HEK293 (cell line): ENCODE measurements around the gene ZNF428.
A peak's percentile ranks its signal among the peaks of the same experiment; 100 is the strongest.

Source experiments
- CTCF ChIA-PET: fragments of 350-600 bp; formaldehyde crosslinking; extraction: SDS; loops from one replicate; lab custom pipeline; 2021; ENCODE audit warnings: antibody characterized with exemption; lab: Yijun Ruan, JAX
- POLR2A ChIA-PET: fragments of 300-600 bp; formaldehyde crosslinking; extraction: SDS; loops from one replicate; lab custom pipeline; 2020; ENCODE audit warnings: antibody characterized with exemption, inconsistent platforms; lab: Yijun Ruan, JAX
- H3K27ac ChIP-seq: fragments of 200-500 bp; sonication (Bioruptor generic); 2 replicates; pipeline ENCODE4 v1.5.1; 2014; ENCODE audit warnings: low read depth, low read length, control low read depth, inconsistent platforms; ENCODE audit errors: extremely low read depth
- H3K36me3 ChIP-seq, 2 experiments: fragments of 200-500 bp in 1 of 2; sonication (Bioruptor generic) in 1 of 2; 1 replicate in 1 of 2; 2 replicates in 1 of 2; pipeline ENCODE4 v1.5.1; 2014 to 2017; ENCODE audit warnings: inconsistent platforms in 2 of 2, low read length in 2 of 2; ENCODE audit not compliant: control insufficient read depth in 2 of 2, insufficient read depth in 1 of 2
- H3K4me1 ChIP-seq: fragments of 200-500 bp; sonication (Bioruptor generic); 2 replicates; pipeline ENCODE4 v1.5.1; 2014; ENCODE audit warnings: mild to moderate bottlenecking, low read length, inconsistent platforms; ENCODE audit not compliant: control insufficient read depth, insufficient read depth
- H3K4me3 ChIP-seq: 2 replicates; pipeline ENCODE4 v1.5.1; 2011; ENCODE audit warnings: low read depth, mild to moderate bottlenecking, control low read depth, low read length, moderate library complexity
- H3K9me3 ChIP-seq: fragments of 200-500 bp; sonication (Bioruptor generic); 2 replicates; pipeline ENCODE4 v1.5.1; 2014; ENCODE audit warnings: low read depth, low read length, inconsistent platforms; ENCODE audit not compliant: control insufficient read depth, insufficient read depth
- GLIS2 ChIP-seq: fragments of 450-650 bp; formaldehyde crosslinking; IDR thresholded peaks from 2 replicates; pipeline ENCODE4 v1.5.1; 2016; ENCODE audit warnings: missing biosample characterization, missing genetic modification characterization
- MYNN ChIP-seq: fragments of 450-650 bp; formaldehyde crosslinking; IDR thresholded peaks from 2 replicates; pipeline ENCODE4 v1.5.1; 2016; ENCODE audit warnings: missing biosample characterization, missing genetic modification characterization, borderline replicate concordance
- MZF1 ChIP-seq: fragments of 450-650 bp; formaldehyde crosslinking; IDR thresholded peaks from 2 replicates; pipeline ENCODE4 v1.5.1; 2017; ENCODE audit warnings: missing biosample characterization, missing genetic modification characterization, borderline replicate concordance
- SP7 ChIP-seq: fragments of 450-650 bp; formaldehyde crosslinking; IDR thresholded peaks from 2 replicates; pipeline ENCODE4 v1.5.1; 2016; ENCODE audit warnings: missing biosample characterization, missing genetic modification characterization
- YY1 ChIP-seq: fragments of 450-650 bp; formaldehyde crosslinking; IDR thresholded peaks from 2 replicates; pipeline ENCODE4 v1.5.1; 2018; ENCODE audit warnings: missing biosample characterization, missing genetic modification characterization
- ZBTB17 ChIP-seq: fragments of 450-650 bp; formaldehyde crosslinking; IDR thresholded peaks from 2 replicates; pipeline ENCODE4 v1.5.1; 2016; ENCODE audit warnings: missing biosample characterization, missing genetic modification characterization
- ZBTB44 ChIP-seq: fragments of 450-650 bp; IDR thresholded peaks from 2 replicates; pipeline ENCODE4 v1.5.1; 2018; ENCODE audit warnings: missing biosample characterization, mild to moderate bottlenecking, missing genetic modification characterization
- ZFP41 ChIP-seq: fragments of 450-650 bp; formaldehyde crosslinking; IDR thresholded peaks from 2 replicates; pipeline ENCODE4 v1.5.1; 2016; ENCODE audit warnings: missing biosample characterization, missing genetic modification characterization, borderline replicate concordance
- ZFP69B ChIP-seq: fragments of 450-650 bp; formaldehyde crosslinking; IDR thresholded peaks from 2 replicates; pipeline ENCODE4 v1.5.1; 2016; ENCODE audit warnings: missing biosample characterization, missing genetic modification characterization
- ZIC2 ChIP-seq: fragments of 450-650 bp; formaldehyde crosslinking; IDR thresholded peaks from 2 replicates; pipeline ENCODE4 v1.5.1; 2016; ENCODE audit warnings: missing biosample characterization, missing genetic modification characterization
- ZNF10 ChIP-seq: fragments of 450-650 bp; formaldehyde crosslinking; IDR thresholded peaks from 2 replicates; pipeline ENCODE4 v1.5.1; 2017; ENCODE audit warnings: missing biosample characterization, missing genetic modification characterization
- ZNF114 ChIP-seq: fragments of 450-650 bp; formaldehyde crosslinking; IDR thresholded peaks from 2 replicates; pipeline ENCODE4 v1.5.0; 2017; ENCODE audit warnings: missing biosample characterization, missing genetic modification characterization
- ZNF155 ChIP-seq: fragments of 450-650 bp; formaldehyde crosslinking; IDR thresholded peaks from 2 replicates; pipeline ENCODE4 v1.5.1; 2016; ENCODE audit warnings: missing biosample characterization, missing genetic modification characterization
- ZNF26 ChIP-seq: fragments of 450-650 bp; formaldehyde crosslinking; IDR thresholded peaks from 2 replicates; pipeline ENCODE4 v1.5.1; 2016; ENCODE audit warnings: missing biosample characterization, missing genetic modification characterization
- ZNF311 ChIP-seq: fragments of 450-650 bp; formaldehyde crosslinking; IDR thresholded peaks from 2 replicates; pipeline ENCODE4 v1.5.1; 2017; ENCODE audit warnings: missing biosample characterization, missing genetic modification characterization, borderline replicate concordance
- ZNF362 ChIP-seq: fragments of 450-650 bp; formaldehyde crosslinking; IDR thresholded peaks from 2 replicates; pipeline ENCODE4 v1.5.1; 2016; ENCODE audit warnings: missing biosample characterization, missing genetic modification characterization
- ZNF560 ChIP-seq: fragments of 450-650 bp; formaldehyde crosslinking; IDR thresholded peaks from 2 replicates; pipeline ENCODE4 v1.5.1; 2017; ENCODE audit warnings: missing biosample characterization, missing genetic modification characterization, borderline replicate concordance
- ZNF600 ChIP-seq: fragments of 450-650 bp; formaldehyde crosslinking; IDR thresholded peaks from 2 replicates; pipeline ENCODE4 v1.5.1; 2016; ENCODE audit warnings: missing biosample characterization, missing genetic modification characterization
- ZNF621 ChIP-seq: fragments of 450-650 bp; formaldehyde crosslinking; IDR thresholded peaks from 2 replicates; pipeline ENCODE4 v1.5.1; 2017; ENCODE audit warnings: missing biosample characterization, missing genetic modification characterization
- ZNF645 ChIP-seq: fragments of 450-650 bp; formaldehyde crosslinking; IDR thresholded peaks from 2 replicates; pipeline ENCODE4; 2016; ENCODE audit warnings: missing biosample characterization, missing genetic modification characterization
- ZNF776 ChIP-seq: fragments of 450-650 bp; formaldehyde crosslinking; IDR thresholded peaks from 2 replicates; pipeline ENCODE4 v1.5.0; 2017; ENCODE audit warnings: missing biosample characterization, missing genetic modification characterization, borderline replicate concordance
- ZSCAN23 ChIP-seq: fragments of 450-650 bp; formaldehyde crosslinking; IDR thresholded peaks from 2 replicates; pipeline ENCODE4 v1.5.1; 2016; ENCODE audit warnings: missing biosample characterization, missing genetic modification characterization
- TF ChIP-seq, protein P1 (sequence below): fragments of 450-650 bp; formaldehyde crosslinking; IDR thresholded peaks from 2 replicates; pipeline ENCODE4 v1.5.1; 2017; ENCODE audit warnings: missing biosample characterization, missing genetic modification characterization
- TF ChIP-seq, protein P2 (sequence below): IDR thresholded peaks from 2 replicates; pipeline ENCODE4 v1.6.1; 2011; ENCODE audit warnings: mild to moderate bottlenecking, low read depth, low read length, borderline replicate concordance

The ZNF428 gene

GRCh38 chr19:43620061-43621001 lies 902 bp upstream of the ZNF428 start:
- CTCF ChIA-PET: interaction anchor here (0.6 to 1.9 kb wide), 5 partner anchors 26 to 153 kb away, joined by 3 to 8 read pairs (median 4); no protein-coding TSS in a partner anchor
- POLR2A ChIA-PET: interaction anchor here (0.6 to 4.5 kb wide), 7 partner anchors 8 to 65 kb away, joined by 3 to 21 read pairs (median 4); no protein-coding TSS in a partner anchor

More at GRCh38 chr19:43620061-43621001, 902 bp upstream of the ZNF428 start:
- H3K36me3 ChIP-seq: peaks cover 5 to 24% of the 10 kb centered on the region in 2 experiments
- no peaks in the 10 kb centered on the region for H3K9me3 ChIP-seq
- peak overlapping the region; percentile 99 for H3K27ac ChIP-seq
- H3K4me1 ChIP-seq: peaks cover 21% of the 10 kb centered on the region
- H3K4me3 ChIP-seq: peak overlapping the region; percentile 49
- peak; percentile 93 for TF ChIP-seq ZNF362 (tag by site-specific recombination)
- TF ChIP-seq ZNF645 (tag by site-specific recombination): 0 out of 2 replicates have a peak, but pooled peaks have one; percentile 38
- no peak for TF ChIP-seq ZNF155 (tag by site-specific recombination)
- no peak for TF ChIP-seq ZNF621 (tag by site-specific recombination)
- peak; percentile 68 for TF ChIP-seq ZBTB17
- TF ChIP-seq, protein P1, sequence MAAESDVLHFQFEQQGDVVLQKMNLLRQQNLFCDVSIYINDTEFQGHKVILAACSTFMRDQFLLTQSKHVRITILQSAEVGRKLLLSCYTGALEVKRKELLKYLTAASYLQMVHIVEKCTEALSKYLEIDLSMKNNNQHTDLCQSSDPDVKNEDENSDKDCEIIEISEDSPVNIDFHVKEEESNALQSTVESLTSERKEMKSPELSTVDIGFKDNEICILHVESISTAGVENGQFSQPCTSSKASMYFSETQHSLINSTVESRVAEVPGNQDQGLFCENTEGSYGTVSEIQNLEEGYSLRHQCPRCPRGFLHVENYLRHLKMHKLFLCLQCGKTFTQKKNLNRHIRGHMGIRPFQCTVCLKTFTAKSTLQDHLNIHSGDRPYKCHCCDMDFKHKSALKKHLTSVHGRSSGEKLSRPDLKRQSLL (tag by site-specific recombination): no peak
- TF ChIP-seq SP7 (tag by site-specific recombination): peak; percentile 6; the same call in 1 of the 2 replicates
- 0 out of 2 replicates have a peak, but pooled peaks have one; percentile 61 for TF ChIP-seq MZF1 (tag by site-specific recombination)
- TF ChIP-seq ZNF600 (tag by site-specific recombination): 0 out of 2 replicates have a peak, but pooled peaks have one; percentile 65
- TF ChIP-seq ZSCAN23: 0 out of 2 replicates have a peak, but pooled peaks have one; percentile 37
- no peak for TF ChIP-seq ZNF560 (tag by site-specific recombination)
- TF ChIP-seq YY1 (tag by site-specific recombination): no peak
- no peak for TF ChIP-seq ZNF26 (tag by site-specific recombination)
- no peak for TF ChIP-seq ZFP41 (tag by site-specific recombination)
- TF ChIP-seq ZNF776 (tag by site-specific recombination): no peak
- no peak for TF ChIP-seq ZNF114
- no peak for TF ChIP-seq ZFP69B
- no peak for TF ChIP-seq GLIS2
- peak; percentile 95; the same call in 1 of the 2 replicates for TF ChIP-seq ZBTB44 (tag by site-specific recombination)
- peak; percentile 59 for TF ChIP-seq ZIC2 (tag by site-specific recombination)
- TF ChIP-seq ZNF10: peak; percentile 35; the same call in 1 of the 2 replicates
- TF ChIP-seq MYNN (tag by site-specific recombination): no peak
- 0 out of 2 replicates have a peak, but pooled peaks have one; percentile 26 for TF ChIP-seq ZNF311 (tag by site-specific recombination)
- TF ChIP-seq, protein P2, sequence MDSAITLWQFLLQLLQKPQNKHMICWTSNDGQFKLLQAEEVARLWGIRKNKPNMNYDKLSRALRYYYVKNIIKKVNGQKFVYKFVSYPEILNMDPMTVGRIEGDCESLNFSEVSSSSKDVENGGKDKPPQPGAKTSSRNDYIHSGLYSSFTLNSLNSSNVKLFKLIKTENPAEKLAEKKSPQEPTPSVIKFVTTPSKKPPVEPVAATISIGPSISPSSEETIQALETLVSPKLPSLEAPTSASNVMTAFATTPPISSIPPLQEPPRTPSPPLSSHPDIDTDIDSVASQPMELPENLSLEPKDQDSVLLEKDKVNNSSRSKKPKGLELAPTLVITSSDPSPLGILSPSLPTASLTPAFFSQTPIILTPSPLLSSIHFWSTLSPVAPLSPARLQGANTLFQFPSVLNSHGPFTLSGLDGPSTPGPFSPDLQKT: no peak
